Mucosa of rectum (tissue), 2 donors: ENCODE measurements around the gene TXNRD2.

ENCODE experiments used
- H3K27ac ChIP-seq, 2 donors: one replicate each; pipeline ENCODE4 v1.7.0; 2013; ENCODE audit warnings: inconsistent platforms in 2 of 2, low read depth in 2 of 2, low read length in 2 of 2
- H3K27me3 ChIP-seq, 2 donors: one replicate each; pipeline ENCODE4 v1.7.0; 2013; ENCODE audit warnings: low read length in 2 of 2; ENCODE audit not compliant: control insufficient read depth in 2 of 2, insufficient read depth in 2 of 2
- H3K36me3 ChIP-seq, 2 donors: one replicate each; pipeline ENCODE4 v1.7.0; 2013; ENCODE audit warnings: low read length in 2 of 2; ENCODE audit not compliant: control insufficient read depth in 2 of 2, insufficient read depth in 2 of 2
- H3K4me1 ChIP-seq, 2 donors: one replicate each; pipeline ENCODE4 v1.7.0; 2013; ENCODE audit warnings: low read length in 2 of 2, mild to moderate bottlenecking in 1 of 2; ENCODE audit not compliant: control insufficient read depth in 2 of 2, insufficient read depth in 2 of 2
- H3K4me3 ChIP-seq, 2 donors: one replicate each; pipeline ENCODE4 v1.7.0; 2013; ENCODE audit warnings: low read length in 2 of 2
- H3K9ac ChIP-seq, 2 donors: one replicate each; pipeline ENCODE4 v1.7.0; 2013; ENCODE audit warnings: low read length in 2 of 2, low read depth in 1 of 2, mild to moderate bottlenecking in 1 of 2
- H3K9me3 ChIP-seq, 2 donors: one replicate each; pipeline ENCODE4 v1.7.0; 2013; ENCODE audit warnings: low read length in 2 of 2; ENCODE audit not compliant: control insufficient read depth in 2 of 2
- donor health status: healthy.
- donor health status: Normal muscosa, but diverticular disease.

Gene TXNRD2

DNA sequence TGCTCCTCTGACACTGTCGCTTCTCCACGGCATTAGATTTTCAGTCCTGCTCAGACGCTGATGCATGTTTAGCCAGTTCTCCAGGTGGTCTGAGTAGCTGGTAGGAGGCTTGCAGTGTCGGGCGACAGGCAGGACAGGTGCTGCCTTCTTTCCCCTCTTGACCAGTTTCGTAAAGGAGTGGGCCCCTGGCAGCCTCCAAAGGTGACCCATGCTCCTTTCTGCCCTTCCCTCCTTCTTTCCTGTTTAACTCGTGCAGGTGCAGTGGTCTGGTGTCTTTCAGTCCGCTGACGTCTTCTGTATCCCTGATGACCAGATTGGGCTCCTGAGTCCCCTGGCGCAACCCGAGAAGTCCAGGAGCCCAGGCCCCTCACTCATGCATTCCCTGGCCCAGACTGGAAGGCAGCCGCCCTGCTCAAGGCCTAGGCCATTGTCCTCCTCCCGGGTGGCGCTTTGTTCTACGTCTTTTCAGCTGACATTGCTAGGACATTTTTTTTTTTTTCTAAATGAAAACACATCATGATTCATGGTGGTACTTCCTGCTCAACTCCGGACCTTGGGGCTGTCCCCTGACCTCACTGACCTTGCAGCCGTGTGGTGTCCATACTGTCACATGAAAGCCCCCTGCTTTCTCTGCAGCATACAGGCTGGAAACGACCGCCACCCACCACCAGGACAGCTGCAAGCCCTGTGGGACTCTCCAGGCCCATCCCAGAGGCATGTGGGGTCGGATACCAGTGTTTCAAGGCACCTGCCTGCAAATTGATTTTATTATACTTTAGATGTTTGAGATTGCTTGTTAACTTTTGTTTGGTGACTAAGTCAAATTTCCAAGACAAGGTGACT is 25.5 kb upstream of the TXNRD2 start:
- Histone ChIP-seq H3K27me3 (no peaks in the 10 kb centered on the region), H3K4me3 (no peak overlapping the region), H3K9me3 (no peaks in the 10 kb centered on the region), H3K4me1 (peaks cover 14 to 20% of the 10 kb centered on the region in 2 donors), H3K27ac (no peak overlapping the region), H3K9ac (no peak overlapping the region), H3K36me3 (peaks cover 14 to 21% of the 10 kb centered on the region in 2 donors)

DNA sequence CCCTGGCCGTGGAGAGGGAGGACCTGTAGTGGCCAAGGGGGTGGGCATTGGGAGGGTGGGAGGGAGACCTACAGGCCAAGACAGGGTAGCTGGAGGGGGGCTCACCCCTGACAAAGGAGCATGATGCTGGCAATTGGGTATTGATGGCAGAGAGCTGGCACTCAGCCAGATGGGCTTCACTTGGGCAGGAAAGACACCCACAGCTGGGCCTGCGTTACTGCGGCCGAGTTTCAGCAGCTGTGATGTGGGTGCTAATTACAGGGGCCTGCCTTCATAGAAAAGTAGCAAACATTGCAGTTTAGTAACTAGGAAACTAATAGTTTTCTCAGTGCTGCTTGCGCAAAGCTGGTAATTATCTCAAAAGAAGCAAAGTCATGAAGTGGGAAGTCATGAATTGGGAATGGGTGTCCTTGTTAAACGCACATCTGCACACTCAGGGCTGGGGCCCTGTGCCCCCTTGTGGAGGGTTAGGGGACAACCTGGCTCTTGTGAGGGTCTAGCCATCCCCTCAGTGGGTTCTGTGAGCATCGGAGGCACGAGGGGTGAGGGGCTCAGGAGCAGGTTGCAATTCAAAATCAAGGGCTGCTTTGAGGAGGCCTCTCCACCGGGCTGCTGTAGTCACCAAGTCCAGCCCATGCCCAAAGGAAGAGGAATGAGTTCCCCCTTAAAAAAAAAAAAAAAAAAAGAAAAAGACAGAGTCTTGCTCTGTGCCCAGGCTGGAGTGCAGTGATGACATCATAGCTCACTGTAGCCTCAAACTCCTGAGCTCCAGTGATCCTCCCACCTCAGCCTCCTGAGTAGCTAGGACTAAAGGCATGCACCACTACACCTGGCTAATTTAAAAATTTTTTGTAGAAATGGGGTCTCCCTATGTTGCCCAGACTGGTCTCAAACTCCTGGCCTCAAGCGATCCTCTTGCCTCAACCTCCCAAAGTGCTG is 24.4 kb upstream of the TXNRD2 start:
- no peak overlapping the region for H3K4me3 ChIP-seq
- no peak overlapping the region for H3K9ac ChIP-seq
- H3K27me3 ChIP-seq: no peaks in the 10 kb centered on the region
- H3K36me3 ChIP-seq: peaks cover 14 to 21% of the 10 kb centered on the region in 2 donors
- H3K27ac ChIP-seq: no peak overlapping the region
- H3K4me1 ChIP-seq: peaks cover 20 to 23% of the 10 kb centered on the region in 2 donors
- H3K9me3 ChIP-seq: no peaks in the 10 kb centered on the region

GRCh38 chr22:19964701-19965386 is 23.2 kb upstream of the TXNRD2 start:
- Histone ChIP-seq H3K9me3 (no peaks in the 10 kb centered on the region), H3K27ac (no peak overlapping the region), H3K27me3 (no peaks in the 10 kb centered on the region), H3K4me3 (no peak overlapping the region), H3K4me1 (peaks cover 22% of the 10 kb centered on the region in 2 donors), H3K36me3 (peaks cover 14 to 21% of the 10 kb centered on the region in 2 donors), H3K9ac (no peak overlapping the region)

DNA sequence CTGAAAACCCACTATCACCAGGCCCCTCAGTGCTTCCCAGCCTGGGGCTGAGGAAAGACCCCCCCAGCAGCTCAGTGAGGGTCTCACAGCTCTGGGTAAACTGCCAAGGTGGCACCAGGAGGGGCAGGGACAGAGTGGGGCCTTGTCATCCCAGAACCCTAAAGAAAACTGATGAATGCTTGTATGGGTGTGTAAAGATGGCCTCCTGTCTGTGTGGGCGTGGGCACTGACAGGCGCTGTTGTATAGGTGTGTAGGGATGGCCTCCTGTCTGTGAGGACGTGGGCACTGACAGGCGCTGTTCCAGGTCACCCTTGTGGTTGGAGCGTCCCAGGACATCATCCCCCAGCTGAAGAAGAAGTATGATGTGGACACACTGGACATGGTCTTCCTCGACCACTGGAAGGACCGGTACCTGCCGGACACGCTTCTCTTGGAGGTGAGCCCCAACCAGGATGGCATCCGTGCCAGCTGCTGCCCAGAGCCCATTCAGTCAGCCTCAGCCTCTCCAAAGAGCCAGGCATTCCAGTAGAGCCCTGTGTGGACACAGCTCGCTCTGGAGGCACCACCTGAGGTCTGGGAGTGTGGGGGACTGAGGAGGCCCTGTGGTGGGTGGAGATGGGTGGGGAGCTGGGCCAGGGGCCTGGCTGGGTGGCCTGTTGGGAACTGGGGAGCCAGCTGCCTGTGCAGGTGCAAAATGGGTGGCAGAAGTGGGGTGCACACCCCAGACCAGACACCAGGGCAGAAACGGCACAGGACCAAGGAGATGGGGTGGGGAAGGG is 22.4 kb upstream of the TXNRD2 start:
- H3K36me3 ChIP-seq: peaks cover 13 to 19% of the 10 kb centered on the region in 2 donors
- H3K9me3 ChIP-seq: no peaks in the 10 kb centered on the region
- H3K4me3 ChIP-seq: peak overlapping the region; percentile 59 to 60
- peaks cover 26 to 27% of the 10 kb centered on the region in 2 donors for H3K4me1 ChIP-seq
- peak overlapping the region; percentile 52 to 69 for H3K9ac ChIP-seq
- H3K27me3 ChIP-seq: no peaks in the 10 kb centered on the region
- peak overlapping the region in 1 of 2 donors; percentile 90 for H3K27ac ChIP-seq

- Histone ChIP-seq H3K27me3 (no peaks in the 10 kb centered on the region), H3K27ac (peak overlapping the region; percentile 90 to 91), H3K4me1 (peaks cover 26 to 29% of the 10 kb centered on the region in 2 donors), H3K36me3 (peaks cover 5 to 16% of the 10 kb centered on the region in 2 donors), H3K9ac (peak overlapping the region; percentile 58 to 69), H3K4me3 (peak overlapping the region; percentile 61 to 65), H3K9me3 (no peaks in the 10 kb centered on the region)
Observed at GRCh38 chr22:19962909-19963806, 21.5 kb upstream of the TXNRD2 start.

DNA sequence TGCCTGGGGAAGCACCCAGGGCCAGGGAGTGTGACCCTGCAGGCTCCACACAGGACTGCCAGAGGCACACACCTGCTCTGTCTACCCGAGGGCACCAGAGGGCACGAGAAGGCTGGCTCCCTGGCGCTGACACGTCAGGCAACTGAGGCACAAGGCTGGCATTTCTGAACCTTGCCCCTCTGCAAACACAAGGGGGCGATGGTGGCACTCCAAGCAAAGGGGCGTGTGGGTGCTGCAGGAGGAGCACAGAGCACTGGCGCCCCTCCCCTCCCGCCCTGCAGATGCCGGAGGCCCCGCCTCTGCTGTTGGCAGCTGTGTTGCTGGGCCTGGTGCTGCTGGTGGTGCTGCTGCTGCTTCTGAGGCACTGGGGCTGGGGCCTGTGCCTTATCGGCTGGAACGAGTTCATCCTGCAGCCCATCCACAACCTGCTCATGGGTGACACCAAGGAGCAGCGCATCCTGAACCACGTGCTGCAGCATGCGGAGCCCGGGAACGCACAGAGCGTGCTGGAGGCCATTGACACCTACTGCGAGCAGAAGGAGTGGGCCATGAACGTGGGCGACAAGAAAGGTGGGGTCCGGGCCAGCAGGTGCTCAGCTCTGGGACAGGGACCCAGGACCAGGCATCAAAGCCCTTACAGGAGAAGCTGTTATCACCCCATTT is 20.8 kb upstream of the TXNRD2 start:
- Histone ChIP-seq H3K9ac (peak overlapping the region; percentile 58 to 67), H3K36me3 (peaks cover 5 to 14% of the 10 kb centered on the region in 2 donors), H3K27me3 (no peaks in the 10 kb centered on the region), H3K27ac (peak overlapping the region; percentile 90 to 91), H3K4me1 (peaks cover 26 to 29% of the 10 kb centered on the region in 2 donors), H3K9me3 (no peaks in the 10 kb centered on the region), H3K4me3 (peak overlapping the region; percentile 61 to 65)

DNA sequence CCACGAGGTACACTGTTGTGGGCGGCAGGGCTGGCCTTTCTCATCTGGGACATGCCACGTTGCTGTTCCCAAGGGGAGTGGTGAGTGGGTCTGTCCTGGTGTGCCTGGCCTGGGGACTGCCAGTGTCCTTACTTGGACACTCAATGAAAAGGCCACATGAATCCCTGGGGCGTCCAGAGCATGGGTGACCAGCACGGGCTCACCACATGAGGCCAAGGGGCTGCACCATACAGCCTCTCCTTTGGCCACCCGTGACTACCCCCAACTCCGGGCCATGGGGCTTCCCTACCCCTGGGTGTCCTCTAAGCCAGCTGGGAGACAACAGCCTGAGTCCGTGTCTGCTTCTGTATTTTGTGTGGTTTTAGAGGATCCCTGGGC is 20.2 kb upstream of the TXNRD2 start:
- Histone ChIP-seq H3K27me3 (no peaks in the 10 kb centered on the region), H3K9ac (no peak overlapping the region), H3K4me3 (no peak overlapping the region), H3K9me3 (no peaks in the 10 kb centered on the region), H3K27ac (peak overlapping the region in 1 of 2 donors; percentile 90), H3K4me1 (peaks cover 26 to 29% of the 10 kb centered on the region in 2 donors), H3K36me3 (peaks cover 5 to 10% of the 10 kb centered on the region in 2 donors)

DNA sequence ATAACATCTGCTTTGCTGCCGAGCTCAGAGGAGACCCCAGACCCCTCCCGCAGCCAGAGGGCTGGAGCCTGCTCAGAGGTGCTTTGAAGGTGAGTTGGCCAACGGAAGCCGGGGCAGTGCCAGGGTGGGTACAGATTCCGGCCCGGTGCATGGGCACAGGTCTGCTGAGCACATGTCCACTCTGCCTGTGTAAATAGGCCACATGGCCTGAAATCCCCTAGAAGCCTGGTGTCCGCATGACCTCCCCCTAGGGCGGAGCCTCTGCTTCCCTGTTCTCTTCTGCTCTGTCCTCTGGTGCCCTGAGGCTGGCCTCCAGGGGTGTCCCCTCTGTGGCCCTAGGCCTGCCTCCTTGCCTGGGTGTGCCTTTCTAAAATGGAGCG is 19.6 kb upstream of the TXNRD2 start:
- Histone ChIP-seq H3K9ac (no peak overlapping the region), H3K4me1 (peaks cover 26 to 29% of the 10 kb centered on the region in 2 donors), H3K9me3 (no peaks in the 10 kb centered on the region), H3K4me3 (no peak overlapping the region), H3K27ac (no peak overlapping the region), H3K36me3 (peaks cover 5 to 10% of the 10 kb centered on the region in 2 donors), H3K27me3 (no peaks in the 10 kb centered on the region)
